ENCODE data around the gene TMEM26. TPM values are rescaled to one million over a fixed set of nuclear protein-coding genes. Genes with fewer than 3 reads are reported as not detected.
"Not testable (repeated sequence)": the region's sequence is repeated elsewhere in the genome, so short reads cannot be mapped to it uniquely, and the experiment has no call there.

The TMEM26 gene
- total RNA-seq, 4 donors from 2014 or later = 0.53 to 2.5 (median 0.69) TPM

GRCh38 chr10:61385231-61386001 is 67.8 kb downstream of the TMEM26 start:
- H3K27ac ChIP-seq = no peak overlapping the region
- TF ChIP-seq CTCF (IDR thresholded peaks at IDR 0.05) = no peak
- TF ChIP-seq POLR2A (IDR thresholded peaks at IDR 0.05) = no peak
- no peak for DNase-seq
- no peak overlapping the region for H3K4me3 ChIP-seq
- H3K36me3 ChIP-seq = no peaks in the 10 kb centered on the region
- no peaks in the 10 kb centered on the region for H3K27me3 ChIP-seq
- H3K4me1 ChIP-seq = no peaks in the 10 kb centered on the region
- no peaks in the 10 kb centered on the region for H3K9me3 ChIP-seq

GRCh38 chr10:61381153-61381552 is 72.0 kb downstream of the TMEM26 start:
- H3K27me3 ChIP-seq, DNase-seq, H3K36me3 ChIP-seq, H3K4me1 ChIP-seq, H3K4me3 ChIP-seq, H3K27ac ChIP-seq, H3K9me3 ChIP-seq: not testable (repeated sequence)

GRCh38 chr10:61378865-61379264 is 74.3 kb downstream of the TMEM26 start:
- Histone ChIP-seq H3K27me3 (no peaks in the 10 kb centered on the region), H3K9me3 (no peaks in the 10 kb centered on the region), H3K4me3 (no peak overlapping the region), H3K36me3 (no peaks in the 10 kb centered on the region), H3K27ac (no peak overlapping the region), H3K4me1 (no peaks in the 10 kb centered on the region)
- DNase-seq = no peak
- TF ChIP-seq POLR2A (IDR thresholded peaks at IDR 0.05) (no peak), CTCF (IDR thresholded peaks at IDR 0.05) (no peak)

GRCh38 chr10:61376908-61377368 is 76.2 kb downstream of the TMEM26 start:
- no peaks in the 10 kb centered on the region for H3K4me1 ChIP-seq
- no peaks in the 10 kb centered on the region for H3K36me3 ChIP-seq
- H3K9me3 ChIP-seq = no peaks in the 10 kb centered on the region
- no peak for DNase-seq
- no peak overlapping the region for H3K4me3 ChIP-seq
- H3K27me3 ChIP-seq = no peaks in the 10 kb centered on the region
- TF ChIP-seq POLR2A (IDR thresholded peaks at IDR 0.05) = no peak
- no peak for TF ChIP-seq CTCF (IDR thresholded peaks at IDR 0.05)
- no peak overlapping the region for H3K27ac ChIP-seq

GRCh38 chr10:61376377-61376776 is 76.8 kb downstream of the TMEM26 start:
- Histone ChIP-seq H3K27me3 (no peaks in the 10 kb centered on the region), H3K36me3 (no peaks in the 10 kb centered on the region), H3K27ac (no peak overlapping the region), H3K4me1 (no peaks in the 10 kb centered on the region), H3K9me3 (no peaks in the 10 kb centered on the region), H3K4me3 (no peak overlapping the region)
- TF ChIP-seq CTCF (IDR thresholded peaks at IDR 0.05) (no peak), POLR2A (IDR thresholded peaks at IDR 0.05) (no peak)
- no peak for DNase-seq

GRCh38 chr10:61366365-61366764 is 86.8 kb downstream of the TMEM26 start:
- Histone ChIP-seq H3K4me1 (no peaks in the 10 kb centered on the region), H3K4me3 (no peak overlapping the region), H3K27me3 (no peaks in the 10 kb centered on the region), H3K36me3 (no peaks in the 10 kb centered on the region), H3K27ac (no peak overlapping the region), H3K9me3 (no peaks in the 10 kb centered on the region)
- no peak for TF ChIP-seq CTCF (IDR thresholded peaks at IDR 0.05)
- TF ChIP-seq POLR2A (IDR thresholded peaks at IDR 0.05) = no peak
- no peak for DNase-seq

All from Peyer's patch (tissue), 4 donors.